OCI-LY3 (cell line): ENCODE data around the gene FAM3A.

ENCODE experiments used
- EZH2phosphoT487 ChIP-seq: fragments of 200-600 bp; shearing (Covaris generic); IDR thresholded peaks from 2 replicates; pipeline ENCODE4 v1.6.1; 2018; ENCODE audit warnings: antibody characterized with exemption, mixed run types, low read depth
- TF ChIP-seq, protein P1 (sequence below): fragments of 200-600, 300-600 bp; sonication (generic); IDR thresholded peaks from 2 replicates; pipeline ENCODE4 v1.5.1; 2014; ENCODE audit warnings: antibody characterized with exemption, low read length, low read depth

DNA sequence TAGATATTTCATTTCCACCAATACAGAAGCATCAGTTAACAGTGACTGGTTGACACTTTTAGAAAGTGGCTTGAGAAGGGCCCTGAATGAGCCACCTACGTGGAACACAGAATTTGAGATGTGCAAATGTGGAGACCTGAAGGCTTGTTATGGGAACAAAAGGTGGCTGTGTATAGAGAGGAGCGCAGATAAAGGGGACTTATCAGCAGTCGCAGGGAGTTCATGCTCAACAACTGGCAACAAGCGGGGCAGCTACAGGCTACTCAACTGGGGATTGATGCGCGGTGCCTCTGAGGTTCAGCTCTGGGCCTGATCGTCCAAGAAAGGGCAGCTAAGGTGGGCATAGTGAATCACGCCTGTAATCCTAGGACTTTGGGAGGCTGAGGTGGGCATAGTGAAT, 3.4 kb upstream of the FAM3A start:
- TF ChIP-seq, protein P1, sequence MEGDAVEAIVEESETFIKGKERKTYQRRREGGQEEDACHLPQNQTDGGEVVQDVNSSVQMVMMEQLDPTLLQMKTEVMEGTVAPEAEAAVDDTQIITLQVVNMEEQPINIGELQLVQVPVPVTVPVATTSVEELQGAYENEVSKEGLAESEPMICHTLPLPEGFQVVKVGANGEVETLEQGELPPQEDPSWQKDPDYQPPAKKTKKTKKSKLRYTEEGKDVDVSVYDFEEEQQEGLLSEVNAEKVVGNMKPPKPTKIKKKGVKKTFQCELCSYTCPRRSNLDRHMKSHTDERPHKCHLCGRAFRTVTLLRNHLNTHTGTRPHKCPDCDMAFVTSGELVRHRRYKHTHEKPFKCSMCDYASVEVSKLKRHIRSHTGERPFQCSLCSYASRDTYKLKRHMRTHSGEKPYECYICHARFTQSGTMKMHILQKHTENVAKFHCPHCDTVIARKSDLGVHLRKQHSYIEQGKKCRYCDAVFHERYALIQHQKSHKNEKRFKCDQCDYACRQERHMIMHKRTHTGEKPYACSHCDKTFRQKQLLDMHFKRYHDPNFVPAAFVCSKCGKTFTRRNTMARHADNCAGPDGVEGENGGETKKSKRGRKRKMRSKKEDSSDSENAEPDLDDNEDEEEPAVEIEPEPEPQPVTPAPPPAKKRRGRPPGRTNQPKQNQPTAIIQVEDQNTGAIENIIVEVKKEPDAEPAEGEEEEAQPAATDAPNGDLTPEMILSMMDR: no peak
- TF ChIP-seq EZH2phosphoT487: no peak
